HFF-Myc (cell line): ENCODE measurements around the gene SGSM1.

Experiments
- DNase-seq: peaks from one replicate; pipeline ENCODE4 v3.0.0-alpha.2; 2011; ENCODE audit warnings: low read depth; ENCODE audit errors: extremely low read depth
- H3K4me3 ChIP-seq: replicated peaks from 2 replicates; pipeline ENCODE4 v1.5.1; 2011; ENCODE audit warnings: low read depth, mild to moderate bottlenecking, control low read depth, low read length
- TF ChIP-seq, protein P1 (sequence below): IDR thresholded peaks from 2 replicates; pipeline ENCODE4 v1.5.1; 2012; ENCODE audit warnings: mild to moderate bottlenecking, low read depth, low read length, control low read depth; ENCODE audit errors: missing control alignments

SGSM1 gene

DNA sequence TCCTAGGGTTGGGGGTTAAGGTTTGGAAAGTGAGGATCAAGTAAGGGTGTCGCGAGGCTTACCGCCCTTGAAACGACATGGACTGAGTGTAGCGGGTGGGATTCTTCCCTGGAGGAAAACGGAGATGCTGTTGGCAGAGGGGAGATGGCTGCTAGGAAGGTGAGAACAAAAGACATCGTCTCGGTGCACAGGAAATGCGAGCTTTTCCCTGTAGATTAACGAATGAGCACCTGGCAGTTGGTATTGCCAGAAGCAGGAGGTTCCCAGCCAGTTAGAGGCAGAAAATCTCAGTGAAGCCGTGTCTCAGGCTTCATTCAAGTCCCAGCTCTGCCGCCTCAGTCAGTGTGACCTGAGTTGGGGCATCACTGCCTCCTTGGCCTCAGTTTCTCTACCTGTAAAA, 141.9 kb downstream of the SGSM1 start:
- H3K4me3 ChIP-seq, result no peak overlapping the region
- TF ChIP-seq, protein P1, sequence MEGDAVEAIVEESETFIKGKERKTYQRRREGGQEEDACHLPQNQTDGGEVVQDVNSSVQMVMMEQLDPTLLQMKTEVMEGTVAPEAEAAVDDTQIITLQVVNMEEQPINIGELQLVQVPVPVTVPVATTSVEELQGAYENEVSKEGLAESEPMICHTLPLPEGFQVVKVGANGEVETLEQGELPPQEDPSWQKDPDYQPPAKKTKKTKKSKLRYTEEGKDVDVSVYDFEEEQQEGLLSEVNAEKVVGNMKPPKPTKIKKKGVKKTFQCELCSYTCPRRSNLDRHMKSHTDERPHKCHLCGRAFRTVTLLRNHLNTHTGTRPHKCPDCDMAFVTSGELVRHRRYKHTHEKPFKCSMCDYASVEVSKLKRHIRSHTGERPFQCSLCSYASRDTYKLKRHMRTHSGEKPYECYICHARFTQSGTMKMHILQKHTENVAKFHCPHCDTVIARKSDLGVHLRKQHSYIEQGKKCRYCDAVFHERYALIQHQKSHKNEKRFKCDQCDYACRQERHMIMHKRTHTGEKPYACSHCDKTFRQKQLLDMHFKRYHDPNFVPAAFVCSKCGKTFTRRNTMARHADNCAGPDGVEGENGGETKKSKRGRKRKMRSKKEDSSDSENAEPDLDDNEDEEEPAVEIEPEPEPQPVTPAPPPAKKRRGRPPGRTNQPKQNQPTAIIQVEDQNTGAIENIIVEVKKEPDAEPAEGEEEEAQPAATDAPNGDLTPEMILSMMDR, result no peak
- no peak for DNase-seq

DNA sequence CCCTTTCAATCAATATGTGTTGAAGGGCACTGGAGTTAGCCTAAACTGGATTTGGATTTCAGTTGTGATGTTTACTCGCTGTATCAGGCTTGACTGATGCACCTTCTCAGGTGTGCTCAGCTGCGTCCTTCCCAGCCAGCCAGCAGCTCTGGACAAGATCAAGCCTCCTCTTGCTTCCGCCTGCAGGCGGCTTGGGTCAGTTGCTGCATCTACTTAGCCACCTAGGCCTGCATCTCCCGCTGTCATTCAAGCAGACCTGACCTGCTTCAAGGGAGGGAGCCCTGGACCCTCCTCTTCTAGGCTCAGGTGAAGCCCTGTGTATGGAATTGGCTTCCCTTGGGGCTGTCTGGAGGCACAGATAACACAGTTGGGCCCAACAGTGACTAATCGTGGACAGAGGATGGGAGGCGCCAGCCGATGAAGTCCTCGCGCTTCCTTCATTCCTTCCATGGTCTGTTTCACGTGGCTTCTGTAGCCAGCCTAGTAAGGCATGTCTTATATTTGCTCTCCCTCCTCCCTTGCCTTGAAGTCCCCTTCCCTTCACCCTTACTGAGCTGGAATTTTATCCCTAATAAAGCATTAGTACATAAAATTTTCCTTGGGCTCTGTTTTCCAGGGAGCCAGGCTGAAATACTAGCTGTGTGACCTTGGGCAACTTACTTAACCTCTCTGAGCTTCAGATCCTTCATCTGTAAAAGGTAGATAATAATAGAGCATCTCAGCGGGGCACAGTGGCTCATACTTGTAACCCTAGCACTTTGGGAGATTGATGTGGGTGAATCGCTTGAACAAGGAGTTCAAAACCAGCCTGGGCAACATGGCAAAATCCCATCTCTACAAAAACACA, 142.6 kb downstream of the SGSM1 start:
- DNase-seq, result no peak
- H3K4me3 ChIP-seq, result no peak overlapping the region
- TF ChIP-seq, protein P1, result no peak

DNA sequence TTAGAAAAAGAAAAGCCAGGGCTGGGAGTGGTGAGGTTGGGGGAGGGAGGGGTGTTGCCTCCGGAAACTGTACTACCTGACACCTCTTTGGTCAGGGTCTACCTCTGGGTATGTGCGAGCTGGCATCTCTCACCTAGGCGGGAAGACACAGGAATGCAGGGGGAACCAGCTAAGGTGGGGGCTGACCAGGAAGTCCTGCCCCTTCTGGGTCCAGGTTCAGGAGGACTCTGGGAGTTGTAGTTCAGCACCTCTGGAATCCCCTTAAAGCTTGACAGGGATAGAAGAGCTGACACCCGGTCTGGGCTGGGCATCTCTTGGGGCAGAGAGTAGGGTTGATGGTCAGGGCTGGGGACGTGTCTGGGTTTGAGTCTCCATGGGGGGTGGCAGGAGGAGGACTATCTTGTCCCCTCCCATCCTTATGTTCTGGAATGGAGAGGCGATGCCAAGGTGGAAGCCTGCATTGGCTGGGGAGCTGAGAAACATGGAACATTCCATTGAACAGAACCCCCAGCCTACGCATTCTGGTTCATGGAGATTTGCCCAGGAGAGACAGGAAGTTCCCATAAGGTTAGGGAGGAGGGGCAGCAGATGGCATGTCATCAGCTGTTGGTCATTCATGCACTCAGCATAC, 144.4 kb downstream of the SGSM1 start:
- DNase-seq, result no peak
- TF ChIP-seq, protein P1, result no peak
- H3K4me3 ChIP-seq, result no peak overlapping the region

DNA sequence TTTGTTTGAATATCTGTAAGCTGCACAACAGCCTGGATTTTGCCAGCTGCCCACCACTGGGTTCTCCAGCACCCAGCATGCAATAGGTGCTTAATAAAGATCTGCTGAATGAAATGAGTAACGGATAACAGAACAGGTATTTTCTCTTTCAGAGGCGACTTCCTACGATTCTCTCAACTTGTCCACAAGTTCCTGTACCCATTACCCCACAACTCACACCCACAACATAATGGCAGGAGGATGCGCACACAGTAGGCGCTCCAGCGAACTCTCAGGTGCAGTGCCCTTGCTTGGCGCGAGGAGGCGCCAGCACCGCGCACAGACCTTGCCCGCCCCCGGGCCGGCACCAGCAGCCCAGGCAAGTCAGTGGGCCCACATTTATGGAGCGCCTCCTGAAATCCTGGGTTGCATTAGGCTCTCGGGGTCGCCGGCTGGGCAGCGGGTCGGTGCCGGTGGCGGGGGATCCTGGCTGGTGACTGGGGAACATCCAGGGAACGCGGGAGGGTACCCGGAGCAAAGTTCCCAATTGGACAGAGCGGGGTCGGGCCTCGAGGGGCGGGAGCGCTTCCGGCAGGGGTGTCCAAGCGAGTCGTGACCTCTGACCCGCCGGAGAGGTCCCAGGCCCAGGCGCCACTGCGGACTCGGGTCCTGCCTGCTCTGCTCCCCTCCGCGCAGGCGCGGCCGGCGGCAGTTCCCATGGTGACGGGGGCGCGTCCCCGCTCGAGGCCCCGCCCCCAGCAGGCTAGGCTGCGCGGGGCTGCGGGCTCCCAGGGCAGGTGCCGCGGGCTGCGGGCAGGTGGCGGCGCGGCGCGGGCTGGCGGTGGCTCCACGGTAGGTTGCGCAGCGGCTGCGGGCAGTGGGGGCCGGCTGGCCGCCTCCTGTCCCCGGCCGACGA, 146.2 kb downstream of the SGSM1 start, which contains the start of gene KIAA1671:
TSS of gene KIAA1671 (plus strand) at position 775 of the 895 bp plus-strand sequence. CDS start 75,284 bp downstream, outside the sequence.
- H3K4me3 ChIP-seq, result peak within 1 kb of the TSS; percentile 42

DNA sequence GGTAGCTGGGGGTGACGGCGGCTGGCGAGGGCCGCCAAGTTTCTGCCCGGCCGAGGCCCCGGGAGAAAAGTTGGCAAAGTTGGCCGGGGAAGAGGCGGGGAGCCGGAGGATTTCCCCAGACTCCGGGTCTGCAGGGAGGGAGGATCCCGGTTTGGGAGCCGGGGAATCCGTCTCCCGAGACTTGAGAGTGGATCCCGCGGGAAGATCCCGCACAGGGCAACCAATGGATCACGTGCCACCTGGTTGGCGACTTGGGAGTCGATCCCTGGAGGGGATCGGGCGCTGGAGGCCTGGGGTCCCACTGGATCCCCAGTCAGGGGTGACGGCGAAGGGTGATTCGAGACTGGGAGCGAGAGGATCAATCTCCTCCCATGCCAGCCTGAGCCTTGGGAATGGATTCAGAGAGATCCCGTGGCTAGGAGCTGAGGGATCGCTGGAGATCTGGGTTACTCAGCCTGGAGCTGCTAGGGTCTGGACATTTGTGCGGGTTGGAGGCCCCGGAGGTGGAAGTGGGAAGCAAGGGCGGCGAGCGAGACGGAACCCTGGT, 146.9 kb downstream of the SGSM1 start:
- DNase-seq, result no peak
- peak overlapping the region; percentile 42 for H3K4me3 ChIP-seq

More for the DNA sequence above, 146.2 kb downstream of the SGSM1 start, which contains the start of gene KIAA1671:
- TF ChIP-seq, protein P1, result peak; percentile 88
- DNase-seq, result no peak

More for the DNA sequence above, 146.9 kb downstream of the SGSM1 start:
- TF ChIP-seq, protein P1, result no peak
